Smooth muscle cell of the brain vasculature (primary cell): ENCODE data around the gene ZNF35.

ENCODE experiments used
- DNase-seq: peaks from one replicate; pipeline ENCODE4 v3.0.0-alpha.2; 2012; ENCODE audit warnings: low read depth, low spot score

ZNF35 gene

DNA sequence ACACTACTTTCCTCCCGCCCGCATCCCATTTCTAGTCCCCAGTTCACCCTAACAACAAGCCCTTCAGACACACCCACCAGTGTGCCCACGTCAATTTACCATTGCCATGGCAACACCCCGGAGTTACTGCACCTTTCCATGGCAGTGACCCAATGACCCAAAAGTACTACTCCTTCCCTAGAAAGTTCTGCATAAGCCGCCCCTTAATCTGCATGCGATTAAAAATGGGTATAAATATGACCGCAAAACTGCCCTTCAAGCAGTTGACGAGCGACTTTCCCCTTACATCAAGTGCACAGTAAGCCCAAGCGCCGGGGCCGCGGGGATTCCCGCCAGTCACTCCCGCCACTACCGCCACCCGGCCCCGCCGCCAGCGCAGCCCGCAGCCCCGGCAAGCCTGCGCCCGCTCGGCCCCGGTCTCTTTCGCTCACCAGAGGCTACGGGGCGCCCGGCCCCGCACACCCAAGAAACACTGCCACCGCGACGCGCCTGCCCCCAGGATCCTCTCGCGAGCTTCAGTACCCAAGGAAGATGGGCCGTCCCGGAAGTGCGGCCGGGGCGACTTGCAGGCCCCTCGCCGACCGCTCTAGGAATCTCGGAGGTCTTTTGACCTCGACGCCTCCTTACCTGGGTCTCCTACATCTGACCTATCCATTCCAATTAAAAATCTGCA, 36.7 kb downstream of the ZNF35 start:
- peak; percentile 35 for DNase-seq

- no peak for DNase-seq
Measured at GRCh38 chr3:44687898-44688297, 39.4 kb downstream of the ZNF35 start.
